Hematopoietic multipotent progenitor cell treated with erythropoietin and hydrocortisone succinate and interleukin-3 and kit ligand, for 8 days (in vitro differentiated cells): ENCODE measurements around the gene SLC9B1.
"Not testable (repeated sequence)": the region's sequence is repeated elsewhere in the genome, so short reads cannot be mapped to it uniquely, and the experiment has no call there.

Experiments used
- DNase-seq: peaks from one replicate; pipeline ENCODE4 v3.0.0-alpha.2; 2015

SLC9B1 gene

DNA sequence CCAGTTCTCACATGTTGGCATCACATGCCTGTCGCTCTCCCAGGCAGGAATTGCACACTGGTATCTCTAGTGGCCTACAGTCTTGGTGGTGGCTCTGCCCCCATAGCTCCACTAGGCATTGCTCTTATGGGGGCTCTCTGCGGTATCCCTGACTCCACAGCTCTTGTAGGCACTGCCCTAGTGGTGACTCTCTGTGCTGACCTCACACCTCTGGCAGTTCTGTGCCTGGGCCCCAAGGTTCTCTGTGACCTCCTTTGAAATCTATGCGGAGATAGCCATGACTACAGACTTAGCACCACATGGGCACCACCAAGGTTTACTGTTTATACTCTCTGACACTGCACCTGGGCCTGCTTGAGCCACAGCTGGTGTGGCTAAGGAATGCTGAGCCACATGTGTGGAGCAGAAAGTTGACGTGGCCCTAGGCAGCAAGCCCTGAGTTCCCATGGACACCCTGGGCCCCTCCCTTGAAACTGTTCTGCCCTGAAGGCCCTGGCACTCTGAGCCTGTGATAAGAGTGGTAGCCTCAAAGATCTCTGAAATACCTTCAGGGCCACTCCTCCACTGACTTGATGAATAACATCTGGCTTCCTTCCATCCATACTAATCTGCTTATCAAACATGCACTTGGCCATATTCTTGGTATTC, 8.0 kb downstream of the SLC9B1 start:
- peak; percentile 99 for DNase-seq

DNA sequence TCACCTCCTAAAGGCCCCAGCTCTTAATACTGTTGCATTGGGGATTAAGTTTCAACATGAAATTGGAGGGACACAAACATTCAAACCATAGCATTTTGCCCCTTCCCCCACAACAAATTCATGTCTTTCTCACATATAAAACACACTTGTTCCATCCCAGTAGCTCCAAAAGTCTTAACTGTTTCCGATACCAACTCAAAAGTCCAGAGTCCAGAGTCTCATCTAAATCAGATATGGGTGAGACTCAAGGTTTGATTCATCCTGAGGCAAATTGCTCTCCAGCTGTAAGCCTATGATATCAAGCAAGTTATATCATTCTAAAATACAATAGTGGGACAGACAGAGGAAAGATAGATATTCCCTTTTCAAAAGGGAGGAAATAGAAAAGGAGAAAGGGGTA, 8.7 kb downstream of the SLC9B1 start:
- DNase-seq: no peak

DNA sequence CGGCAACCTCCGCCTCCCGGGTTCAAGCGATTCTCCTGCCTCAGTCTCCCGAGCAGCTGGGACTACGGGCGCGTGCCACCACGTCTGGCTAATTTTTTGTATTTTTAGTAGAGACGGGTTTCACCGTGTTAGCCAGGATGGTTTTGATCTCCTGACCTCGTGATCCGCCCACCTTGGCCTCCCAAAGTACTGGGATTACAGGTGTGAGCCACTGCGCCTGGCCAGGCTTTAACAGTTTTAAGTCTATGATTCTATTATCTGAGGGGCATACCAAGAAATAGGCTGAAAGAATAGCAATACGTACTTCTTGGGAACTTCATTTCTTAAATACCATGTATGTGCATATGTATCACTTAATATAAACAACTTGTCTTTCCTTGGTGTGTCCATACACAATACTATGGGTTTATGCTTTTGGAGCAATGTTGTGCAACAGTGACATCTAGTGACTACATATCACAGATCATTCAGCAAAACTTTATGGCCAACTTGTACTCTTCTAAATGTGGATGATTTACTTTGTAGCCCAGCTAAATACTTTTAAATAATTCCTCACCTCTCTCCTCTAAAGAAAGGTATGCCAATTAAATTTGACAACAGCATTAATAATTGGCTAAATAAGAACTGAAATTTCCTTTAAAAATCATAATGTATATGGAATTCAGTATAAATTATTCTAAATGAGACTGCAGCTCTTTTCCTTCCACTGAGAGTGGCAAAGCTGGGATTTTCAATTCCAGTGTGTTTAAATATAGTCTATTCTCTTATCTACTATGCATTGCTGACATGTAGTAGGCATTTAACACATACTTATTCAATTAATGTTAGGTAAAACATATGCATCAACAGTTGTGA, 10.4 kb downstream of the SLC9B1 start:
- DNase-seq: peak; percentile 89

DNA sequence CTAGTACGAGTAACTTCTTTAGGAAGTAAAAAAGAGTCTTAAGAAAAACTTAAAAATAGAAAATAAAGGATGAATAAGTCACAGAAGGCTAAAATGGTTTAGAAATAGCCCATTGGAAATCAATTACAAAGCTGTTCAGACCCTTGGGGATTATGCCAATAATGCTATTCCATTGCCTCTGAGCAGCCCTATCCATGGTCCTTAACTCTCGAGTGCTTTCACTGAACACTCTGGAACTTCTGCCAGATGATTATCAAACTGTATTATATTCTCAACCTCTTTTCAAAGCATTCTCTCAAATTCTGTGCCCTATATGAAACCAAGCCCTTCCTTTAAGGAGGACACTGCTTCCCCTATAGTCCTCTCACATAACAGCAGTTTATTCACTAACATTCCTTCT, 17.0 kb downstream of the SLC9B1 start:
- no peak for DNase-seq

DNA sequence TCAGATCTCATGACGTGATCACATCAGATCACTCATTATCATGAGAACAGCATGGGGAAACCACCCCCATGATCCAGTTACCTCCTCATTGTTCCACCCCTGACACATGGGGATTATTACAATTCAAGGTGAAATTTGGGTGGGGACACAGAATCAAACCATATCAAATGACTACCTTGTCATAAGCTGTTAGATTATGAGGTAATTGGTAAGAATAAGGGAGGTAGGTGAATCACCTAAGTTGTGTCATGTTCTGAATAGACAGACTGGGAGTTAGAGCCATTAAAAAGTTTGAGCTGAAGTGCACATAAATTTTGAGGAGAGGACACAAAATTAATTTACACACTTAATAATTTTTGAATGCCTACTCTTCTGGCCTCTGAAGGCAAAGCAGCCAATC, 24.7 kb downstream of the SLC9B1 start:
- DNase-seq: no peak

DNA sequence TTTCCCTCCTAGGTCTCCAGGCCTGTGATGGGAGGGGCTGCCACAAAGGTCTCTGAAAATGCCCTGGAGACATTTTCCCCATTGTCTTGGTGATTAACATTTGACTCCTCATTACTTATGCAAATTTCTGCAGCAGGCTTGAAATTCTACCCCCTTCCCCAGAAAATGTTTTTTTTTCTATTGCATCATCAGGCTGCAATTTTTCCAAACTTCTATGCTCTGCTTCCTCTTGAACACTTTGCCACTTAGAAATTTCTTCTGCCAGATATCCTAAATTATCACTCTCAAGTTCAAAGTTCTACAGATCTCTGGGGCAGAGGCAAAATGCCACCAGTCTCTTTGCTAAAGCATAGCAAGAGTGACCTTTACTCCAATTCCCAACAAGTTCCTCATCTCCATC, 25.5 kb downstream of the SLC9B1 start:
- not testable (repeated sequence) for DNase-seq

DNA sequence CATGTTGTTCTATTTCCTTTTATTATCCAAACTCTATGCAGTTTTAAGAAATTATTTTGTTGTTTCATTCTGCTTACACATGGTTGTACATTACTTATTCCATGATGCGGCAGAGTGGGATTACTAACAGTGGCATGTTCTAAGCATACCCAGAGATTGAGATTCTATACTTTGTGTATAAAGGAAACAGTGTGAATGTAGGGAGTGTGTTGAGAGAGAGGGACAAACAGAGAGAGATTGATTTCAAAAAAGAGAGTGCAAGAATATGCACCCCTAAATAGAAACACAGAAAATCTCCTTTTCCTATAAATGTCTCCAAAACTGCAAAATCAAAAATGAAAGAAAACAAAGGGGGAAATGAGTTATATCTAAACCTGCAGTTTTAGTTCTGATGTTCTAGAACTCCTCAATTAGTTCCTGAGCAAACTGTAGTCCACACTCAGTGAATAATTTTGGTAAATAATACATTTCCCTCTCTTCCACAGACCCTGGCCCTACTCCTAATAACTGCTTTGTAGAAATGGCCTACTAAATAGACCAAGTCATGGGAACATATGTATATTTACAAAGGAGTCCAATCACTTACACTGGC, 31.0 kb downstream of the SLC9B1 start:
- no peak for DNase-seq

DNA sequence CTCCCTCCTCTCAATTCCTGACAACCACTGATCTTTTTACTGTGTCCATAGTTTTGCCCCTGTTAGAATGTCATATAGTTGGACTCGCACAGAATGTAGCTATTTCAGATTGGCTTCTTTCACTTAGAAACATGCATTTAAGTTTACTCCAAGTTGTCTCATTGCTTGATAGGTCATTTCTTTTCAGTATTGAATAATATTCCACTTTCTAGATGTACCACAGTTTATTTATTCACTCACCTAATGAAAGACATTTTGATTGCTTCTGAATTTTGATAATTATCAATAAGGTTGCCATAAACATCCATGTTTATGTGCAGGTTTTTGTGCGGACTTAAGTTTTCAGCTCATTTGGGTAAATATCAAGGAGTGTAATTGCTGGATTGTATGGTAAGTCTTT, 38.5 kb downstream of the SLC9B1 start:
- no peak for DNase-seq

DNA sequence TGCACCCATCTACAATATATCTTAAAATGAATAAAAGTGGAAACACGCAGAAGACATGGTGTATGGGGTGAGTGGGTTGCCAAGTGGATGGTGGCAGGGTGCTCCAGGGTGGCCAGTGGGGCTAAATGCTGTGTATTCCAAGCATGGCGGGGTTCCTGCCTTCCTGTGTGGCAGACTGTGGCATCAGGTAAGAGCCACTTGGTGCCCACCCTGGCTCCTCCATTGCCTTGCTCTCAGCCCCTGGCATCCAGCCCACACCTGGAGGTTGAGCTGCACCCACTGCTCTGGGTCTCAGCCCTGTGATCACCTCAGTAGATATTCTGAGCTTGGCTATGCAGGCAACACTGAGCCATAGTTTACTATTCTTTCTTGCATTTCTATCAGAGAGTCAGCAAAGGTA, 57.7 kb downstream of the SLC9B1 start:
- not testable (repeated sequence) for DNase-seq

DNA sequence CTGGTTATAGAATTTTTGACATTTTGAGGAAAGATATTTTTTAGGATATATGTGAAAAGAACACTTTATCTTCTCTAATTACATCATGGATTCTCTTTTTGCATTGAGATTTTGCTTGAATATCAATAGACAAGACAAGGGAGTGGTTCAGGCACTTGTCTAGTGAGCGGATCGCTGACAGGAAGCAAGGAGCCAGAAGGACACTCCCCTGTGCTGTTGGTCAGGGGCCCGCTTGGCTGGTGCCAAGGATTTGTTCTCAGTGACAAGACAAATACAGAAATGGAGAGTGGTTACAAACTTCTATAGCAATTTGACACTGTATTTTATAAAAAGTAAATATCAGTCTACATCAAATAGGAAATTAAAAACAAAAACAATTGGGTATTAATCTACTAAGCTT, 60.0 kb downstream of the SLC9B1 start:
- no peak for DNase-seq

DNA sequence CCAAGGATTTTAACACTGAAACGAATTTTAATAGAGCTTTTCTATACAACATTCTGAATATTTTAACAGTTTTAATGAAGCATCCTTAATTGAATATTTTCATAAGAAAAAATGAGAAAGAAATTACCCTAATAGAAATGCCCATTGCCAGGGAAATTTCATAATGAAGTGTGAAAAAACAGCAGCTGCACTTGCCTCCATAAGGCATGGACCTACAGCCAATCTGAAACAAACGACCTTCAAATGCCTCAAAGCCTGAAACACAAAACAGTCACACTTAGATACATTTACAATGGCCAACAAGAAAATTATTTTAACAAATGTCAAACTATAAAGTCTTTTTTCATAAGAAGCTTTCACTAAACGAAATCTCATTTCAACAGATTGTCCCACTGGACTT, 74.4 kb downstream of the SLC9B1 start:
- DNase-seq: no peak

DNA sequence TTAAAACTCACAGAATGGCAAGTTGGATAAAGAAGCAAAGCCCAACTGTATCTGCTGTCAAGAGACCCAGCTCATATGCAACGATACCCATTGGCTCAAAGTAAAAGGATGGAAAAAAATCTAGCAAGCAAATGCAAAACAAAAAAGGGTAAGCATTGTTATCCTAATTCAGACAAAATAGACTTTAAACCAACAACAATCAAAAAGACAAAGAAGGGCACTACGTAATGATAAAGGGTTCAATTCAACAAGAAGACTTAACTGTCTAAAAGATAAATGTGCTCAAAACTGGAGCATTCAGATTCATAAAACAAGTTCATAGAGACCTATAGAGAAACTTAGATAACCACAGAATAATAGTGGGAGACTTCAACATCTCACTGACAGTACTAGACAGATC, 81.4 kb downstream of the SLC9B1 start:
- DNase-seq: not testable (repeated sequence)

DNA sequence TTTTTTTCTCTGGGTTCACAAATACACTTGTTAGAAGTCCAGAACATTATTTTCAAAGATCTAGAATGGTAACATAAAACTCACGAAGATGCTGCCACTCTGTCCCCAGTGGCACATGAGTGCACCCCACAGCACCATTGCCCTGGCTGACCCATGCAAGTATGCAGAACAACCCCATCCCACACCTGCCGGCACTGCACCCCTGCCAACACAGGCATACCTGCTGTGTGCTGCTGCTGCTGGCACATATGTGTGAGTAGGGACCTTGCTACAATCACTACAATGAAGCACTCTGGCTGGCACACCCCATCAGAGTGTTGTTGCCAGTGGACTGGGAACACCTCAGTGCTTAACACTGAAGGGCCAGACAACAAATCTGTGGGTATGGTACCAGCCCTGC, 83.8 kb downstream of the SLC9B1 start:
- DNase-seq: no peak

DNA sequence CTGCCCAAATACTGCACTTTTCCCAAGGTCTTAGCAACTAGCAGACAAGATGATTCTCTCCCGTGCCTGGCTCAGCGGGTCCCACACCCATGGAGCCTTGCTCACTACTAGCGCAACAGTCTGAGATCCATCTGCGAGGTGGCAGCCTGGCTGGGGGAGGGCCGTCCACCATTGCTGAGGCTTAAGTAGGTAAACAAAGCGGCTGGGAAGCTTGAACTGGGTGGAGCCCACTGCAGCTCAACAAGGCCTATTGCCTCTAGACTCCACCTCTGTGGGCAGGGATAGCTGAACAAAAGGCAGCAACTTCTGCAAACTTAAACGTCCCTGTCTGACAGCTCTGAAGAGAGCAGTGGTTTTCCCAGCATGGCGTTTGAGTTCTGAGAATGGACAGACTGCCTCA, 99.8 kb downstream of the SLC9B1 start:
- not testable (repeated sequence) for DNase-seq

DNA sequence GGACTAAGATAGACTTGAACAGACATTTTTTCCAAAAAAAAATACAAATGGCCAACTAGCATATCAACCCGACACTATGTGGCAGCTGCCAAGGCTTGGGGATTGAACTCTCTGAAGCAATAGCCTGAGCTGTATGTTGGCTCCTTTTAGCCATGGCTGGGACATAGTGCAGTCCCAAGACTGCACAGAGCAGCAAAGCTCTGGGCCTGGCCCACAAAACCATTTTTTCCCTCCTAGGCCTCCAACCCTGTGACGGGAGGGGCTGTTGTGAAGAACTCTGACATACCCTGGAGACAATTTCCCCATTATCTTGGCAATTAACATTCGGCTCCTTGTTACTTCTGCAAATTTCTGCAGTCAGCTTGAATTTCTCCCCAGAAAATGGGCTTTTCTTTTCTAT, 100.6 kb downstream of the SLC9B1 start:
- no peak for DNase-seq

DNA sequence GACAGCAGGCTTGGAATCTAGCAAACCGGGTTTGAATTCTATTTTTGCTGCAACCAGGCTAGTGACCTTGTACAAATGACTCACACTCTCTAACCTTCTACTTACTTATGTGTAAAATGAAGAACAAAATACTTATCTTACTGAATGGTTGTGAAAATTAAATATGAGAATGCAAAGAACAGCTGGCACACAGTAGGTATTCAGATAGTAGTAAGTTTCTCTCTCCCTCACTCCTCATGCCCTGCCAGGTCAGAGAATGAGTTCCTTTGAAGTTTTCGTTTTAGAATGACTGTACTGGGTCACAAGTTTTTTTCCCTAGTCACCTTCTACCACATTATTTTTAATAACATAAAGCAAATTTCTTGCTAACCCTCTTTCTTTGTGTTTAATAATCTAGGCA, 117.7 kb downstream of the SLC9B1 start:
- no peak for DNase-seq

DNA sequence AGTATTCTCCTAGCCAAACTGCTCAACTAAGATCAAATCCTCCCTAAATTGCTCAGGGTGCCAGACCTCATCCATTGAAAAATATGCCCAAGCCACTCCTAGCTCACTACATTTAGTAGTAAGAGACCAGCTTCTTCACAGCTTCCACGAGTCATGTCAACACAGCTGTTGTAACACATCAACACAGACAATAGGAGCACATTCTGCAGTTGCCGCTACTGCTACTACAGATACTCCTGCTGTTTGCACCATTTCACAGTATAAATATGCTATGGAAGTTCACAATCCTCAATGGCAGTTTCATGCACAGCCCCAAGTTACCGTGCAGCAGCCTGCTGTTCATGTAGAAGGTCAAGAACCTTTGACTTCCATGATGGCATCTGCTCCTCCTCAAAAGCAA, 121.9 kb downstream of the SLC9B1 start:
- DNase-seq: not testable (repeated sequence)

DNA sequence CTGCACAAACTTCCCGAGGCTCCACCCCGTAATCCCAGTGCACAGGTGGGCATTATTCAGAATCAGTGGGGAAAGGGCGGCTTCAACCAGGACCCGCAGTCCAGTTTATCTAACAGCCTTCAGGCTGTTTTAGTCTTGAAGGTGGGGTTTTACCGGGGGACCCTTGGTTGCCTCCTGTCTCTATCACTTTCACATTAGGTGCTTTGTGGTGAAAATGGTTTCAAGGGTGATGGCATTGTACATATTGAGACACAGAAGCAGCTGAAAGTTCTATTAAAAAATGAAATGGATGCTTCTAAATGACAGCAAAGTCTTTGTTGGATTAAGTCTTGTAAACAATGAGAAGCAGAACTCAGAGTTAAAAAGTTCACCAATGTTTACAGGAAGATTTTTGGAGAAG, 123.0 kb downstream of the SLC9B1 start:
- not testable (repeated sequence) for DNase-seq

DNA sequence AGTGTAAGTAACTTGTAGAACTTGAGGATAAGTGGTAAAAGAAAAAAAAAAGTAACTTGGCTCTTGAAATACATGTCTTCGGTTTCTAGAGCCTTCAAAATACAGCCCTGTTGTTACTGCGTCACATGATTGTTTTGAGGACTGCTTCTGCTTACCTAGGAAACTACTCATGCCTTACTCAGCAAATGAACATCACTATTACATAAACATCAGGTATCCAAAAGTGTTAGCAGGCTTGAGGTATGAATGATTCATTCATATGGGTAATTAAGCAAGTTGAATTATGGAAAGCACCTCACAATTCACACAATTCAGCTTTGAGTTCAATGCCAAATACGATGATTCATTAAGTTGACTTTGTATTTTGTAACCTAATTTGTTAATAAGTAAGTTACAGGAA, 129.6 kb downstream of the SLC9B1 start:
- DNase-seq: not testable (repeated sequence)

DNA sequence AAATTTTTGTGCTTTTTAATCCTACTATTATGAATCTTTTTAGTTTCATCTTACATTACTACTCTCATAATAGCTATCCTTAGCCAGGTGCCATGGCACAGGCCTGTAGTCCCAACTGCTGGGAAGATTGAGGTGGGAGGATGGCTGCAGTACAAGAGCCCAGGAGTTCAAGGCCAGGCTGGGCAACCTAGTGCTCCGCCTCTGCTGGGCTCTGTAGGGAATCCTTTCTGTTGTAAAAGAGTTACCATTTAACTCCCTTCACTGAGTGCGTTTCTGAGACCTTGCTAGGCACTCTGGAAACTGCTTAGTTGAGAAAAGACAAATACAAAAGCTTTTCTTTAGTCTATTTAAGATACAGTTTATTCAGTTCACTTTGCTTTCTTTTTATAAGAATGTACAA, 130.9 kb downstream of the SLC9B1 start:
- DNase-seq: not testable (repeated sequence)

DNA sequence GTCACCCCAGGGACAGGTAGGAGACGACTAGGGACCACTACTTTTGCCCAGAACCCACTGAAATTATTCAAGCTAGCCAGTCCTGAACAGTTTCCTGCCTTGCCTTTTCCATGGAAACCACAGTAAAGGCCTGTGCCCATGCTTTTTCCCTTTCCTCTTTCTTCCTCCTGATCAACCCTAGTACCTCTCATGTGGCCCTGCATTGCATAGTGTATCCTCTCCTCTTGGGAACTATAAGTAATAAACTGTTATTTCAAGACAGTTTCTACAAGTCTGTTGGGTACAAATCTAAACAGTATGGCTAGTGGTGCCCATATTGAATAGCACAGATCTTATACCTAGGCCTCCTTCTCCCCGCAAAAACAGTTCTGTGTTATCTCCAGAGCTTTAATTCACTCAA, 136.2 kb downstream of the SLC9B1 start:
- no peak for DNase-seq

DNA sequence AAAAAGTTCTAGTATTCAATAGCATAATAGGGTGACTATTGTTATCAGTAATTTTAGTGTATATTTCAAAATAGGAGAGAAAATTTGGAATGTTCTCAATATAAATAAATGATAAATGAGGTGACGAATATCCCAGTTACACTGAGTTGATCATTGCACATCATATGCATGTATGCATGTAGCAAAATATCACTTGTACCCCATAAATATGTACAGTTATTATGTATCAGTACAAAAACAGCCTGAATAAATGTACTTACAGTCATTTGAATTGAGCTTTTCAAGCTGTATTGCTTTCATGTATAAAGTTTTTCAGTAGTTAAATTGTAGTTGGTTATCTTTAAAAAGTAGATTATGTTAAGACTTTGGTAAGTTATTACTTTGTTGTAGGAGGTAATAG, 138.2 kb downstream of the SLC9B1 start:
- DNase-seq: no peak

DNA sequence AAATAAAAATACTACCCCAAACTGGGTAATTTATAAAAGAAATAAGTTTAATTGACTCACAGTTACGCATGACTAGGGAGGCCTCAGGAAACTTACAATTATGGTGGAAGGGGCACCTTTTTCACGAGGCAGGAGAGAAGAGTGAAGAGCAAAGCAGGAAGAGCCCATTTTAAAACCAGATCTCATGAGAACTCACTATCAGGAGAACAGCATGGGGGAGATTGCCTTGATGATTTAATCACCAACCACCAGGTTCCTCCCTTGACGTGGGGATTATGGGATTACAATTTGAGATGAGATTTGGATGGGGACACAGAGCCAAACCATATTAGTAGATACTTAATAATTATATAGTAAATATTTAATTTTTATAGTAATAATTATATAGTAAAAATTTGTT, 140.6 kb downstream of the SLC9B1 start:
- DNase-seq: peak; percentile 38

DNA sequence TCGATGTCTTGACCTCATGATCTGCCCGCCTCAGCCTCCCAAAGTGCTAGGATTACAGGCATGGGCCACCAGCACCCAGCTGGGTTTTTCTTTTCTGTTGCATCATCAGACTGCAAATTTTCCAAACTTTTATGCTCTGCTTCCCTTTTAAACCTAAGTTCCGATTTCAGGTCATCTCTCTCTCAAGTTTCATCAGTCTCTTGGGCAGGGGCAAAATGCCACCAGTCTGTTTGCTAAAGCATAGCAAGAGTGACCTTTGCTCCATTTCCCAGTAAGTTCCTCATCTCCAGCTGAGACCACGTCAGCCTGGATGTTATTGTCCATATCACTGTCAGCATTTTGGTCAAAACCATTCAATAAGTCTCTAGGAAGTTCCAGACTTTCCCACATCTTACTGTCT, 141.2 kb downstream of the SLC9B1 start:
- not testable (repeated sequence) for DNase-seq
